Measurements from ENCODE around the gene IGSF23.
"Not testable (repeated sequence)": the region's sequence is repeated elsewhere in the genome, so short reads cannot be mapped to it uniquely, and the experiment has no call there.

Gene IGSF23

DNA sequence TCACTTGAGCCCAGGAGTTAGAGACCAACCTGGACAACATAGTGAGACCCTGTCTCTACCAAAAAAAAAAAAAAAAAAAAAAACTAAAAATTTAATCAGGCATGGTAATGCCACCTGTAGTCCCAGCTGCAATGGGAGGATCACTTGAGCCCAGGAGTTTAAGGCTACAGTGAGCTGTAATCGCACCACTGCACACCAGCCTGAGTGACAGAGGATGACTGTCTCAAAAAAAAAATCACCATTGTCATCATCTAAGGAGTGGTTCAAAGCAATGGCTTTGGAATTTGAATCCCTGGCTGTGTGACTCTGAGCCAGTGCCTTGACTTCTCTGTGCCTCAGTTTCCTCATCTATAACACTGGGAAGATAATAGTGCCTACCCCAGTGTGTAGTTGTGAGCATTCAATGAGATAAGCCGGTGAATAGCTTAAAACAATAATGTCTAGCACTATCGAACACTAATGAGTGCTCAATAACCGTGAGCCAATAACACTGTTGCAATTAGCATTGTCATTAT lies 11.5 kb downstream of the IGSF23 start:
- H2BK15ac ChIP-seq (ENCODE audit: low read length): no peak overlapping the region
- H2BK120ac ChIP-seq (ENCODE audit: low read depth, low read length): no peak overlapping the region
- no CpG with 5 or more reads among the region's 4 CpGs for WGBS, 2 donors (ENCODE audit: extremely low coverage in 2 of 2, insufficient read length in 2 of 2, insufficient replicate concordance in 1 of 2)
- no peak overlapping the region for H2BK5ac ChIP-seq (ENCODE audit: low read length)
- H3K79me1 ChIP-seq (ENCODE audit: low read depth, low read length): no peaks in the 10 kb centered on the region
- no peak overlapping the region for H3K4me2 ChIP-seq (ENCODE audit: insufficient read depth, low read length, poor library complexity, severe bottlenecking)
- no peak overlapping the region for H3K4me3 ChIP-seq (ENCODE audit: low read length in 2 of 2)
- H3K36me3 ChIP-seq (replicated peaks in 1 of 2; ENCODE audit: control insufficient read depth in 2 of 2, insufficient read depth in 2 of 2, low read length in 2 of 2): no peaks in the 10 kb centered on the region
- no peak for DNase-seq (ENCODE audit: low spot score)
- no peaks in the 10 kb centered on the region for H3K4me1 ChIP-seq (ENCODE audit: control insufficient read depth in 2 of 2, insufficient read depth in 1 of 2, low read depth in 1 of 2, low read length in 2 of 2)
- H3K23ac ChIP-seq (ENCODE audit: low read depth, low read length, poor library complexity): no peak overlapping the region
- H4K8ac ChIP-seq (ENCODE audit: low read depth, low read length): no peak overlapping the region
- H3K9me3 ChIP-seq (replicated peaks in 1 of 2; ENCODE audit: control insufficient read depth in 2 of 2, insufficient read depth in 1 of 2, low read depth in 1 of 2, low read length in 2 of 2): peaks cover 0 to 2% of the 10 kb centered on the region in 2 donors
- no peak overlapping the region for H3K4ac ChIP-seq (ENCODE audit: low read length)
- no peak overlapping the region for H3K9ac ChIP-seq (ENCODE audit: low read depth, low read length, poor library complexity)
- no peak overlapping the region for H3K14ac ChIP-seq (ENCODE audit: low read length)
- H4K91ac ChIP-seq (ENCODE audit: low read depth, low read length, poor library complexity): no peak overlapping the region
- H3K18ac ChIP-seq (ENCODE audit: low read length): no peak overlapping the region
- H2BK12ac ChIP-seq (ENCODE audit: low read length): no peak overlapping the region
- H3K27me3 ChIP-seq (ENCODE audit: control insufficient read depth in 3 of 3, insufficient read depth in 3 of 3, low read depth in 1 of 3, low read length in 3 of 3): no peaks in the 10 kb centered on the region
- no peak overlapping the region for H3K27ac ChIP-seq (replicated peaks; ENCODE audit: low read length)
- no peak overlapping the region for H2AFZ ChIP-seq (ENCODE audit: low read length)
- H2AK5ac ChIP-seq (ENCODE audit: low read depth, low read length): no peak overlapping the region

DNA sequence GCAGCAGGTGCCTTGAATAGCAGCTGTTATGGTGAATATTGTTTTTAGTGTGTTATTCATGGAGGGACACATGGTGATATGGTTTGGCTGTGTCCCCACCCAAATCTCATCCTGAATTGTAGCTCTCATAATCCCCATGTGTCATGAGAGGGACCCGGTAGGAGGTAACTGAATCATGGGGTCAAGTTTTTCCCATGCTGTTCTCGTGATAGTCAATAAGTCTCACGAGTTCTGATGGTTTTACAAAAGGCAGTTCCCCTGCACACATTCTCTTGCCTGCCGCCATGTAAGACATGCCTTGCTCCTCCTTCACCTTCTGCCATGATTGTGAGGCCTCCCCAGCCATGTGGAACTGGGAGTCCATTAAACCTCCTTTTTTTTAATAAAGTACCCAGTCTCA lies 12.3 kb downstream of the IGSF23 start:
- H3K4me2 ChIP-seq (ENCODE audit: insufficient read depth, low read length, poor library complexity, severe bottlenecking); H3K36me3 ChIP-seq (replicated peaks in 1 of 2; ENCODE audit: control insufficient read depth in 2 of 2, insufficient read depth in 2 of 2, low read length in 2 of 2); H2BK5ac ChIP-seq (ENCODE audit: low read length); H3K4me1 ChIP-seq (ENCODE audit: control insufficient read depth in 2 of 2, insufficient read depth in 1 of 2, low read depth in 1 of 2, low read length in 2 of 2); H3K79me1 ChIP-seq (ENCODE audit: low read depth, low read length); H3K18ac ChIP-seq (ENCODE audit: low read length); DNase-seq (ENCODE audit: low spot score); H4K91ac ChIP-seq (ENCODE audit: low read depth, low read length, poor library complexity); H3K9me3 ChIP-seq (replicated peaks in 1 of 2; ENCODE audit: control insufficient read depth in 2 of 2, insufficient read depth in 1 of 2, low read depth in 1 of 2, low read length in 2 of 2); H3K4ac ChIP-seq (ENCODE audit: low read length); H2BK12ac ChIP-seq (ENCODE audit: low read length); H2BK15ac ChIP-seq (ENCODE audit: low read length); H2AFZ ChIP-seq (ENCODE audit: low read length); H3K4me3 ChIP-seq (ENCODE audit: low read length in 2 of 2); H3K9ac ChIP-seq (ENCODE audit: low read depth, low read length, poor library complexity); H3K23ac ChIP-seq (ENCODE audit: low read depth, low read length, poor library complexity); H2AK5ac ChIP-seq (ENCODE audit: low read depth, low read length); H3K14ac ChIP-seq (ENCODE audit: low read length); H3K27me3 ChIP-seq (ENCODE audit: control insufficient read depth in 3 of 3, insufficient read depth in 3 of 3, low read depth in 1 of 3, low read length in 3 of 3); H3K27ac ChIP-seq (replicated peaks; ENCODE audit: low read length); H4K8ac ChIP-seq (ENCODE audit: low read depth, low read length); H2BK120ac ChIP-seq (ENCODE audit: low read depth, low read length): not testable (repeated sequence)
- no CpG with 5 or more reads among the region's 4 CpGs for WGBS, 2 donors (ENCODE audit: extremely low coverage in 2 of 2, insufficient read length in 2 of 2, insufficient replicate concordance in 1 of 2)

DNA sequence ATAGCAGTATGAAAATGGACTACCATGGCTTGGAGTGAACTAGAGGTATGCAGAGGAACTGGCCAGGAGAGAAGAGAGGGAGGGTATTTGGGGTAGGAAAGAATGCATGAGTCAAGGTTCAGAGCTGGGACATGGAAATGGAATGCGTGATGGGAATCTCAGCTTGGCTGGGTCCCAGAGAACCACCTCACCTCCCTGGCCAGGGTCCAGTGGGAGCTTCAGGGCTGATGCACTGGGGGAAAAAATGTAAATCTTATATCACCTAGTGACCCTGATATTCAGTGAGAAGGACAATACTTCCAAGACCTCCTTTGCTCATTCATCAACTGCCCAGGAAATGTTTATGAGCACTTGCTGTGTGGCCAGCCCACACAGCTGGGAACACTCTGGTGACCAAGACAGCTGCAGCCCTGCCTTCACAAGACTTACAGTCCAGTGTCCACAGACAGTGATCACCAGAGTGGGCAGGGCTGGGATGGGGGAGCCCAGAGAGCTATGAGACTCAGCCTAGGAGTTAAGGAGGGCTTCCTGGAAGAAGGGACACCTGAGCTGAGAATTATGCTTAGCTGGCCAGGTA lies 12.8 kb downstream of the IGSF23 start:
- H3K4me3 ChIP-seq (ENCODE audit: low read length in 2 of 2): no peak overlapping the region
- no peak overlapping the region for H3K27ac ChIP-seq (replicated peaks; ENCODE audit: low read length)
- no peaks in the 10 kb centered on the region for H3K27me3 ChIP-seq (ENCODE audit: control insufficient read depth in 3 of 3, insufficient read depth in 3 of 3, low read depth in 1 of 3, low read length in 3 of 3)
- no peak overlapping the region for H4K8ac ChIP-seq (ENCODE audit: low read depth, low read length)
- no peak overlapping the region for H3K23ac ChIP-seq (ENCODE audit: low read depth, low read length, poor library complexity)
- H3K9me3 ChIP-seq (replicated peaks in 1 of 2; ENCODE audit: control insufficient read depth in 2 of 2, insufficient read depth in 1 of 2, low read depth in 1 of 2, low read length in 2 of 2): peaks cover 0 to 2% of the 10 kb centered on the region in 2 donors
- no peaks in the 10 kb centered on the region for H3K79me1 ChIP-seq (ENCODE audit: low read depth, low read length)
- DNase-seq (ENCODE audit: low spot score): no peak
- H4K91ac ChIP-seq (ENCODE audit: low read depth, low read length, poor library complexity): no peak overlapping the region
- H3K4me2 ChIP-seq (ENCODE audit: insufficient read depth, low read length, poor library complexity, severe bottlenecking): no peak overlapping the region
- no peak overlapping the region for H2BK120ac ChIP-seq (ENCODE audit: low read depth, low read length)
- WGBS, 2 donors (ENCODE audit: extremely low coverage in 2 of 2, insufficient read length in 2 of 2, insufficient replicate concordance in 1 of 2): no CpG with 5 or more reads among the region's 1 CpG
- no peaks in the 10 kb centered on the region for H3K36me3 ChIP-seq (replicated peaks in 1 of 2; ENCODE audit: control insufficient read depth in 2 of 2, insufficient read depth in 2 of 2, low read length in 2 of 2)
- no peaks in the 10 kb centered on the region for H3K4me1 ChIP-seq (ENCODE audit: control insufficient read depth in 2 of 2, insufficient read depth in 1 of 2, low read depth in 1 of 2, low read length in 2 of 2)
- H2AK5ac ChIP-seq (ENCODE audit: low read depth, low read length): no peak overlapping the region
- no peak overlapping the region for H3K14ac ChIP-seq (ENCODE audit: low read length)
- no peak overlapping the region for H2BK12ac ChIP-seq (ENCODE audit: low read length)
- no peak overlapping the region for H2AFZ ChIP-seq (ENCODE audit: low read length)
- no peak overlapping the region for H3K4ac ChIP-seq (ENCODE audit: low read length)
- H2BK15ac ChIP-seq (ENCODE audit: low read length): no peak overlapping the region
- no peak overlapping the region for H2BK5ac ChIP-seq (ENCODE audit: low read length)
- H3K9ac ChIP-seq (ENCODE audit: low read depth, low read length, poor library complexity): no peak overlapping the region
- H3K18ac ChIP-seq (ENCODE audit: low read length): no peak overlapping the region

DNA sequence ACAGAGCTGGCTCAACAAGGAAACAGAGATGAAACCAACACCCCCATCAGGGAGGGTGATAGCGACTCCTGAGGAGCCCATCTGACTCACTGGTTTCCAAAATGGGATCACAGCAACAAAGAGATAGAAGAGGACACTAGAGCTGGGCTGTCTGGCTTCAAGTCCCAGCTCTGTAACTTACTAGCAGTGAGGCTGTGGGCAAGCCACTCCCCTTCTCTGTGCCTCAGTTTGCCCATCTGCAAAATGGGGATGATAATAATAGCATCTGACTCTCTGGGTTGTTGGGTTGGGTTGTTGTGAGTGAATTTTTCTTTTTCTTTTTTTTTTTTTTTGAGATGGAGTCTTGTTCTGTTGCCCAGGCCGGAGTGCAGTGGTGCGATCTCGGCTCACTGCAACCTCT lies 14.3 kb downstream of the IGSF23 start:
- Histone ChIP-seq H3K23ac (ENCODE audit: low read depth, low read length, poor library complexity) (no peak overlapping the region), H3K36me3 (replicated peaks in 1 of 2; ENCODE audit: control insufficient read depth in 2 of 2, insufficient read depth in 2 of 2, low read length in 2 of 2) (no peaks in the 10 kb centered on the region), H2AFZ (ENCODE audit: low read length) (no peak overlapping the region), H2BK15ac (ENCODE audit: low read length) (no peak overlapping the region), H3K79me1 (ENCODE audit: low read depth, low read length) (no peaks in the 10 kb centered on the region), H4K91ac (ENCODE audit: low read depth, low read length, poor library complexity) (no peak overlapping the region), H3K4me3 (ENCODE audit: low read length in 2 of 2) (no peak overlapping the region), H3K18ac (ENCODE audit: low read length) (no peak overlapping the region), H3K4me2 (ENCODE audit: insufficient read depth, low read length, poor library complexity, severe bottlenecking) (no peak overlapping the region), H2AK5ac (ENCODE audit: low read depth, low read length) (no peak overlapping the region), H2BK12ac (ENCODE audit: low read length) (no peak overlapping the region), H3K14ac (ENCODE audit: low read length) (no peak overlapping the region), H4K8ac (ENCODE audit: low read depth, low read length) (no peak overlapping the region), H3K9ac (ENCODE audit: low read depth, low read length, poor library complexity) (no peak overlapping the region), H3K27me3 (ENCODE audit: control insufficient read depth in 3 of 3, insufficient read depth in 3 of 3, low read depth in 1 of 3, low read length in 3 of 3) (no peaks in the 10 kb centered on the region), H2BK120ac (ENCODE audit: low read depth, low read length) (no peak overlapping the region), H3K4me1 (ENCODE audit: control insufficient read depth in 2 of 2, insufficient read depth in 1 of 2, low read depth in 1 of 2, low read length in 2 of 2) (no peaks in the 10 kb centered on the region), H3K4ac (ENCODE audit: low read length) (no peak overlapping the region), H3K9me3 (replicated peaks in 1 of 2; ENCODE audit: control insufficient read depth in 2 of 2, insufficient read depth in 1 of 2, low read depth in 1 of 2, low read length in 2 of 2) (peaks cover 0 to 2% of the 10 kb centered on the region in 2 donors), H3K27ac (replicated peaks; ENCODE audit: low read length) (no peak overlapping the region), H2BK5ac (ENCODE audit: low read length) (no peak overlapping the region)
- no peak for DNase-seq (ENCODE audit: low spot score)
- no CpG with 5 or more reads among the region's 4 CpGs for WGBS, 2 donors (ENCODE audit: extremely low coverage in 2 of 2, insufficient read length in 2 of 2, insufficient replicate concordance in 1 of 2)
